T-helper 1 cell treated with Interleukin-12 subunit alpha and Interleukin-12 subunit beta and Interleukin-4 antibody, amounts not matched to agents 30 ng/mL and 1 ng/mL, for 36 hours (primary cell): ENCODE data around the gene TPPP3. TPM values are rescaled to one million over a fixed set of nuclear protein-coding genes. Genes with fewer than 3 reads are reported as not detected.
"Not testable (repeated sequence)": the region's sequence is repeated elsewhere in the genome, so short reads cannot be mapped to it uniquely, and the experiment has no call there.

Source experiments
- intact Hi-C: fragments of 100-400 bp; cut with micrococcal nuclease; formaldehyde crosslinking; loops from one replicate; pipeline ENCODE4 v1.15.1; 2024
- total RNA-seq: library from RNA; stranded (reverse); gene quantifications from 2 replicates; pipeline ENCODE4 v1.2.3, GENCODE V29; 2022

TPPP3 gene
- total RNA-seq, 1 donor from 2014 or later: not detected

- intact Hi-C loops: no loop called here
These were observed 36.9 kb downstream of the TPPP3 start for GRCh38 chr16:67356396-67356795.

GRCh38 chr16:67352463-67352862 is 40.8 kb downstream of the TPPP3 start:
- intact Hi-C loops: not testable (repeated sequence)

GRCh38 chr16:67350324-67350723 is 43.0 kb downstream of the TPPP3 start:
- intact Hi-C loops: no loop called here

- intact Hi-C loops: no loop called here
These were observed 44.1 kb downstream of the TPPP3 start for GRCh38 chr16:67349172-67349571.

GRCh38 chr16:67346341-67346740 is 47.0 kb downstream of the TPPP3 start:
- intact Hi-C loops: no loop called here

- intact Hi-C loops: no loop called here
These were observed 47.9 kb downstream of the TPPP3 start for GRCh38 chr16:67345401-67345800.

GRCh38 chr16:67342616-67343015 is 50.7 kb downstream of the TPPP3 start:
- intact Hi-C loops: no loop called here

- intact Hi-C loops: no loop called here
These were observed 52.0 kb downstream of the TPPP3 start for GRCh38 chr16:67341250-67341649.

Other genes with a start within 250 kb of the TPPP3 start
- gene B3GNT9, start 242.5 kb downstream of the TPPP3 start, total RNA-seq: 15.1 and 16.7 TPM in 2 replicates
- 85.9 and 89.9 TPM in 2 replicates for gene TRADD, start 233.6 kb downstream of the TPPP3 start, total RNA-seq
- gene FBXL8, start 233.5 kb downstream of the TPPP3 start, total RNA-seq: 54.5 and 57.3 TPM in 2 replicates
- 98.7 and 111 TPM in 2 replicates for gene HSF4, start 228.8 kb downstream of the TPPP3 start, total RNA-seq
- gene NOL3, start 223.0 kb downstream of the TPPP3 start, total RNA-seq: 49.5 and 53.5 TPM in 2 replicates
- gene MATCAP1, start 209.5 kb downstream of the TPPP3 start, total RNA-seq: 79.1 and 79.7 TPM in 2 replicates
- gene EXOC3L1, start 203.4 kb downstream of the TPPP3 start, total RNA-seq: 0.42 and 0.61 TPM in 2 replicates
- 137 and 146 TPM in 2 replicates for gene E2F4, start 201.3 kb downstream of the TPPP3 start, total RNA-seq
- 8.0 and 8.9 TPM in 2 replicates for gene ELMO3, start 194.4 kb downstream of the TPPP3 start, total RNA-seq
- gene TMEM208, start 166.4 kb downstream of the TPPP3 start, total RNA-seq: 52.6 and 52.9 TPM in 2 replicates
- gene FHOD1, start 146.0 kb downstream of the TPPP3 start, total RNA-seq: 104 and 106 TPM in 2 replicates
- gene SLC9A5, start 144.5 kb downstream of the TPPP3 start, total RNA-seq: 3.5 and 3.7 TPM in 2 replicates
- gene PLEKHG4, start 114.0 kb downstream of the TPPP3 start, total RNA-seq: 23.0 and 25.4 TPM in 2 replicates
- 0.10 TPM in 1 of 2 replicates, not detected in the other for gene KCTD19, start 66.8 kb downstream of the TPPP3 start, total RNA-seq
- 0.51 TPM in 1 of 2 replicates, not detected in the other for gene LRRC36, start 66.7 kb downstream of the TPPP3 start, total RNA-seq
- gene ZDHHC1, start 23.0 kb upstream of the TPPP3 start, total RNA-seq: 0.15 and 0.42 TPM in 2 replicates
- 0.29 TPM in 1 of 2 replicates, not detected in the other for gene HSD11B2, start 37.6 kb upstream of the TPPP3 start, total RNA-seq
- 69.7 and 70.7 TPM in 2 replicates for gene ATP6V0D1, start 87.7 kb upstream of the TPPP3 start, total RNA-seq
- not detected in 2 replicates for gene AGRP, start 90.0 kb upstream of the TPPP3 start, total RNA-seq
- 47.9 and 52.6 TPM in 2 replicates for gene RIPOR1, start 135.3 kb upstream of the TPPP3 start, total RNA-seq
- gene CTCF, start 169.0 kb upstream of the TPPP3 start, total RNA-seq: 75.3 and 79.3 TPM in 2 replicates